Retinal pigment epithelial cell (primary cell): Measurements from ENCODE around the gene COL4A2.

Experiments
- DNase-seq: peaks from one replicate; pipeline ENCODE4 v3.0.0-alpha.2; 2010; ENCODE audit warnings: low read depth
- H3K4me3 ChIP-seq: 2 replicates; pipeline ENCODE4 v1.5.1; 2011; ENCODE audit warnings: mild to moderate bottlenecking, low read length, control low read depth, moderate library complexity
- TF ChIP-seq, protein P1 (sequence below): conservative IDR thresholded peaks from 2 replicates; pipeline ENCODE4 v1.5.1; 2011; ENCODE audit warnings: low read depth, low read length, control low read depth, inconsistent platforms

COL4A2 gene

DNA sequence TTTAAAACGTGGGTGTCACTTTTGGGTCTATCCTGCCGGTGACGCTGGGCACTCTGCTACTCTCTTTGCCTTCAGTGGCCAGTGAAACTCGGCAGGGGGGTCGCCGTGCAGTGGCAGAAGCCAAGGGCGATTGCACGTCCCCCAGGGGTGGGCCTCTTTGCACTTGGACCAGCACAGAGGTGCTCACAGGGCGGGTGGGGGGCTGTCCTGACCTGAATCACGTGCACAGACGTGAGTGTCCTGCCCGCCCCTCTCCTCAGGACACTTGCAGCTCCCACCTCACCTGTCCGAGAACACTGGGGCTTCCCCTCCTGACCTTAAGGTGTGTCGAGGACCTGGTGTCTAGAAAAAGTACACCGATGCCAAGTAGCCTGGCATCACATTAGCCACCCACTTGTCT is 16.3 kb upstream of the COL4A2 start:
- DNase-seq = no peak
- no peak overlapping the region for H3K4me3 ChIP-seq
- TF ChIP-seq, protein P1, sequence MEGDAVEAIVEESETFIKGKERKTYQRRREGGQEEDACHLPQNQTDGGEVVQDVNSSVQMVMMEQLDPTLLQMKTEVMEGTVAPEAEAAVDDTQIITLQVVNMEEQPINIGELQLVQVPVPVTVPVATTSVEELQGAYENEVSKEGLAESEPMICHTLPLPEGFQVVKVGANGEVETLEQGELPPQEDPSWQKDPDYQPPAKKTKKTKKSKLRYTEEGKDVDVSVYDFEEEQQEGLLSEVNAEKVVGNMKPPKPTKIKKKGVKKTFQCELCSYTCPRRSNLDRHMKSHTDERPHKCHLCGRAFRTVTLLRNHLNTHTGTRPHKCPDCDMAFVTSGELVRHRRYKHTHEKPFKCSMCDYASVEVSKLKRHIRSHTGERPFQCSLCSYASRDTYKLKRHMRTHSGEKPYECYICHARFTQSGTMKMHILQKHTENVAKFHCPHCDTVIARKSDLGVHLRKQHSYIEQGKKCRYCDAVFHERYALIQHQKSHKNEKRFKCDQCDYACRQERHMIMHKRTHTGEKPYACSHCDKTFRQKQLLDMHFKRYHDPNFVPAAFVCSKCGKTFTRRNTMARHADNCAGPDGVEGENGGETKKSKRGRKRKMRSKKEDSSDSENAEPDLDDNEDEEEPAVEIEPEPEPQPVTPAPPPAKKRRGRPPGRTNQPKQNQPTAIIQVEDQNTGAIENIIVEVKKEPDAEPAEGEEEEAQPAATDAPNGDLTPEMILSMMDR = no peak

DNA sequence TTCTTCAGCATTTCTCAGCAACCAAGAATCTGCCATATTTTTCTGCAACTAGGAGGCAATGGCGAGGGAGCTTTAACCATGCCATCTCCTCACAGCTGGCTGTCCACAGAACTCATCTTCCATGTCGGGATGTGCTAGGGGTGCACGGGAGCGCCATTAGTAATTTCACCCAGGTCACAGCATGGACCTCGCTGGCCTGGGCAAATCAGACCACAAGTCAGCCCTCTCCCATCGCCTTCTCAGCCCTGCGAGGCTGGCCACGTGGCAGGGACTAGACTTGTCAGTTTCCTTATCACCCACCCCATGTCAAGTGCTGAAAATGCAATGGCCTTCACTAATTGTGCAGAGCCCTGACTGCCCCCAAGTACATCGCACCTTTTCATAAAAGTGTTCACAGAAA is 15.8 kb upstream of the COL4A2 start:
- TF ChIP-seq, protein P1 = no peak
- DNase-seq = no peak
- H3K4me3 ChIP-seq = no peak overlapping the region

DNA sequence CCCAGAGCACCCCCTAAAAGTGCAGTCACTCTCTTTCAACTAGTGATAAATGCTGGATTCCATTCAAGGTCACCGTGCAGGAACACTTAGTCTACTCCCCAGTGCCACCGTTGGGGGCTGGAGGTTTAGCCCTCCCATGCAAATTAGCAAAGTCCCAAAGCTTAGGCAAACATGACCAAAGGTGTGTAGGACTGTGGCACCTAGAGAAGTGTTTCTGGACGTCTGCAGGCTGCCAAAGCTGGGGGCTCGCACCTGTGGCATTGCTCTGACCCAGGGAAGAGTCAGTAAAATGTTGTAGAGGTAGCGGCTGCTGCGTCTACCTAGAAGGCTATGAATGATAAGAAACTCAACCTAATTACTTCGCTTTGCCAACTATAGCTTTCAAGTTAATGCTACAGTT is 14.0 kb upstream of the COL4A2 start:
- TF ChIP-seq, protein P1 = no peak
- DNase-seq = no peak
- no peak overlapping the region for H3K4me3 ChIP-seq

DNA sequence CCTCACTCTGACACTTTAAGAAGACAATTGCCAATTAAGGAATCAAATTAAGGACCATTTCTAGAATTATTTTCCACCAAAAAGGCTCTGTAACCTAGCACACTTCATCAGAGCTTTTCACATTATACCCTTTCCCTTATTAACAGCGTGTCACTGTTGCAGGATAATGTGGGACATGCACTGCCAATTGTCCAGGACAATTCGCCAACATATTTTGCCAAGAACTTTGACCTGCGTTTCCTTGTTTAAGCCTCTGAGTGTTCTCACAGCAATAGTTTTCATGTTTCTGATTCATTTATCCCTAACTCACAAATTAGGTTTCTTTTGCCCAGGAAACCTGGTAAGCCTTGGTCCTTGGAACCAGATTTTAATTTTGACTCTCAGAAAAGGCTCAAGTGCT is 13.4 kb upstream of the COL4A2 start:
- DNase-seq = no peak
- TF ChIP-seq, protein P1 = no peak

DNA sequence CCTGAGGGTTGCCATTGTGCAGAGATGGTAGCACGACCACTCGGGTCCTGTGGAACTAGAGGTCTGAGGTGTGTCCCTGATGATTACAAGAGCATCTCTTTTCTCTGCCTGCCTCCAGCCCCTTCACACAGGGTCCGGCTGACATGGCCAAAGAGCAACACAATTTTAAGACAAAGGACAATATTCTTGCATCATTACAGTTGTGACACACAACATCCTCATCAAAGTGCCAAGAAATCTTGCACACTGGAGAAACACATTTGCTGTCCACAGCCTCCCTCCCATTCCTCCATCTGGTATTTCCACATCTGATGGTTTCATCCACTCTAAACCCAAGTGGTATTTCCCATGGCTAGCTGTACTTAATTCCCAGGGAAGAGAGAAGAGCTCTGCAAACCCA is 12.9 kb upstream of the COL4A2 start:
- TF ChIP-seq, protein P1 = no peak
- DNase-seq = no peak
- no peak overlapping the region for H3K4me3 ChIP-seq

More for the DNA sequence above, 13.4 kb upstream of the COL4A2 start:
- H3K4me3 ChIP-seq = no peak overlapping the region

DNA sequence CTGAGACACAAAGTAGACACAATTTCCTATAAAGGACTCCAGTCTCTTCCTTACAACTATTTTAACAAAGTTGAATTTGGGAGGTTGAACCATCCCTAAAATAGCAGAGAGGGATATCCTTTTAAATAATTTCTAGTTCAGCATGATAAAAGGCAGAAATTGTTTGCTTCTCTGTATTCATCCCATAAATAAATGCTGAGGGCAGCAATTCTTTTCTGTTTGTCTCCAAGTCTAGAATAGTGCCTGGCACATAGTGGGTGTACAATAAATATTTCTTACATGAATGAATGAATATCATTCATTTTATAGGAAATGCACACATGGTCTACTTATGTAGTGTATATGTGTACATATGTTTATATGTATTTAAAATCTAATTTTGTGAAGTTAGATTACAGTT is 12.5 kb upstream of the COL4A2 start:
- no peak for DNase-seq
- no peak overlapping the region for H3K4me3 ChIP-seq
- TF ChIP-seq, protein P1 = no peak

DNA sequence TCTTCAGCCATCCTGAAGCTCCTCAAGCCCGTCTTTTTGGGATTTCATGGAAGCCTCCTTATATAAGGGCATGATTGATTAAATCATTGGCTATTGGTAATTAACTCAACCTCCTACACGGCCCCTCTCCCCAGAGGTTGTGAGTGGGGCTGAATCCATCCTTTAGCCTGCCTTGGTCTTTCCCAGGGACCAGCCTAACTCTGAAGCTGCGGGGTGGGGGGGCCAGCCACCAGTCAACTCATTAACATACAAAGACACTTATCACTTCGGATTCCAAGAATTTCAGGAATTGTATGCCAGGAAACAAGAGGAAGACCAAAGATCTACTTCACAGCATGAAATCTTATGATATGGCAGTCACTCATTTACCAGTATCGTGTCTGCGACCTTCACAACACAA is 10.1 kb upstream of the COL4A2 start:
- TF ChIP-seq, protein P1 = no peak
- no peak for DNase-seq
- no peak overlapping the region for H3K4me3 ChIP-seq
